Kidney epithelial cell (primary cell): ENCODE data around the gene LGR5. TPM values are rescaled to one million over a fixed set of nuclear protein-coding genes. Genes with fewer than 3 reads are reported as not detected.

Experiments
- DNase-seq: peaks from one replicate; pipeline ENCODE4 v3.0.0-alpha.2; 2010; ENCODE audit warnings: low read depth
- H3K27me3 ChIP-seq: 2 replicates; pipeline ENCODE4 v1.6.0; 2011; ENCODE audit warnings: low read length; ENCODE audit not compliant: control insufficient read depth, insufficient read depth
- H3K36me3 ChIP-seq: 2 replicates; pipeline ENCODE4 v1.5.1; 2011; ENCODE audit warnings: low read length; ENCODE audit not compliant: control insufficient read depth, insufficient read depth
- H3K4me3 ChIP-seq: 2 replicates; pipeline ENCODE4 v1.5.1; 2011; ENCODE audit warnings: low read depth, mild to moderate bottlenecking, control low read depth, low read length
- CTCF ChIP-seq: IDR thresholded peaks from 2 replicates; pipeline ENCODE4 v1.5.1; 2011; ENCODE audit warnings: mild to moderate bottlenecking, moderate library complexity, low read length, control low read depth, inconsistent platforms; ENCODE audit not compliant: insufficient read depth, poor library complexity, severe bottlenecking
- total RNA-seq: library from RNA; depleted of rRNA; stranded (reverse); fragments of >200 nt; gene quantifications from 2 replicates; pipeline ENCODE4 v1.2.3, GENCODE V29; 2015

Gene LGR5
- total RNA-seq = not detected in 2 replicates

GRCh38 chr12:71439613-71440344, at the start of gene LGR5:
TSS of gene LGR5 (plus strand) at chr12:71439798. CDS start at chr12:71440081, 283 bp downstream.
- Histone ChIP-seq H3K36me3 (no peaks in the 10 kb centered on the region), H3K27me3 (peaks cover 24% of the 10 kb centered on the region), H3K4me3 (peak within 1 kb of the TSS; percentile 43)
- DNase-seq = no peak
- no peak for TF ChIP-seq CTCF

- Histone ChIP-seq H3K4me3 (no peak overlapping the region), H3K36me3 (no peaks in the 10 kb centered on the region), H3K27me3 (no peaks in the 10 kb centered on the region)
- DNase-seq = peak; percentile 58
- TF ChIP-seq CTCF = peak; percentile 85
These were observed 47.0 kb upstream of the LGR5 start for GRCh38 chr12:71392521-71393145.

GRCh38 chr12:71393625-71394024, 46.0 kb upstream of the LGR5 start:
- DNase-seq = no peak
- H3K27me3 ChIP-seq = no peaks in the 10 kb centered on the region
- no peak overlapping the region for H3K4me3 ChIP-seq
- TF ChIP-seq CTCF = no peak
- no peaks in the 10 kb centered on the region for H3K36me3 ChIP-seq

GRCh38 chr12:71397433-71397954, 42.1 kb upstream of the LGR5 start:
- Histone ChIP-seq H3K36me3 (no peaks in the 10 kb centered on the region), H3K4me3 (no peak overlapping the region), H3K27me3 (no peaks in the 10 kb centered on the region)
- no peak for TF ChIP-seq CTCF
- no peak for DNase-seq

GRCh38 chr12:71399197-71399596, 40.4 kb upstream of the LGR5 start:
- no peak for TF ChIP-seq CTCF
- no peaks in the 10 kb centered on the region for H3K36me3 ChIP-seq
- no peak for DNase-seq

More at GRCh38 chr12:71399197-71399596, 40.4 kb upstream of the LGR5 start:
- no peak overlapping the region for H3K4me3 ChIP-seq
- H3K27me3 ChIP-seq = no peaks in the 10 kb centered on the region
